K562 (cell line): Measurements from ENCODE around the gene FSTL3.

Experiments used
- CTCF ChIP-seq, 3 experiments: IDR thresholded peaks in 2 of 3; conservative IDR thresholded peaks in 1 of 3; 2 replicates each; pipeline ENCODE4 v1.5.1; 2011 to 2012; ENCODE audit warnings: low read length in 3 of 3, mild to moderate bottlenecking in 3 of 3, control low read depth in 2 of 3, improper control_type of control experiment in 1 of 3, inconsistent platforms in 1 of 3, low read depth in 1 of 3, mixed read lengths in 1 of 3, moderate library complexity in 1 of 3; ENCODE audit not compliant: insufficient read depth in 2 of 3
- NR2C2 ChIP-seq, 2 experiments: fragments of 200-800 bp in 1 of 2; sonication (Bioruptor generic) in 1 of 2; sonication (generic) in 1 of 2; formaldehyde crosslinking in 1 of 2; IDR thresholded peaks; 2 replicates each; pipeline versions ENCODE4 v1.6.1 to v1.8.0; 2016 to 2022; ENCODE audit warnings: mild to moderate bottlenecking in 1 of 2, missing compliant biosample characterization in 1 of 2, missing genetic modification characterization in 1 of 2, missing genetic modification reagents in 1 of 2
- ZNF707 ChIP-seq: fragments of 250-450 bp; sonication (Bioruptor Pico); conservative IDR thresholded peaks from 2 replicates; pipeline ENCODE4 v1.8.0; 2022; ENCODE audit warnings: inconsistent platforms, mild to moderate bottlenecking, moderate library complexity
- TF ChIP-seq, protein P1 (sequence below), 2 experiments: fragments of 450-650 bp in 1 of 2; sonication (generic) in 1 of 2; formaldehyde crosslinking; conservative IDR thresholded peaks; 2 replicates each; pipeline versions ENCODE4 v1.4.0 to v1.8.1; 2020 to 2022; ENCODE audit warnings: mild to moderate bottlenecking in 1 of 2, missing genetic modification reagents in 1 of 2
- TF ChIP-seq, protein P2 (sequence below): fragments of 250-450 bp; sonication (Bioruptor Pico); IDR thresholded peaks from 2 replicates; pipeline ENCODE4 v1.5.0; 2020; ENCODE audit warnings: mild to moderate bottlenecking, borderline replicate concordance
- TF ChIP-seq, protein P3 (sequence below): fragments of 250-450 bp; sonication (Bioruptor Pico); IDR thresholded peaks from 2 replicates; pipeline ENCODE4 v1.4.0; 2020; ENCODE audit warnings: borderline replicate concordance

DNA sequence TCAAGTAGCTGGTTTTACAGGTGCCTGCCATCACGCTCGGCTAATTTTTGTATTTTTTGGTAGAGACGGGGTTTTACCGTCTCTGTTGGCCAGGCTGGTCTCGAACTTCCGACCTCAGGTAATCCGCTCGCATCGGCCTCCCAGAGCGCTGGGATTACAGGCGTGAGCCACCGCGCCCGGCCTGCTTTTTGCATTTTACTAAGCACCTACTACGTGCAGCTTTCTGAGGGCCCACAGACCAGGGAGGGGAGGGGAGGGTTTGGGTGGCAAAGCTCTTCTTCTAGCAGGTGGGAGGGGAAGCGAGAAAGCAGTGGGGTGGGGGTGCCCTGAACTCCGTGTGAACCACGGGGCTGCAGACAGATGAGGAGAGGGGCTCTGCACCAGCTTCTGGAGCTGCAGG is 47.5 kb downstream of the FSTL3 start:
- TF ChIP-seq, protein P1, sequence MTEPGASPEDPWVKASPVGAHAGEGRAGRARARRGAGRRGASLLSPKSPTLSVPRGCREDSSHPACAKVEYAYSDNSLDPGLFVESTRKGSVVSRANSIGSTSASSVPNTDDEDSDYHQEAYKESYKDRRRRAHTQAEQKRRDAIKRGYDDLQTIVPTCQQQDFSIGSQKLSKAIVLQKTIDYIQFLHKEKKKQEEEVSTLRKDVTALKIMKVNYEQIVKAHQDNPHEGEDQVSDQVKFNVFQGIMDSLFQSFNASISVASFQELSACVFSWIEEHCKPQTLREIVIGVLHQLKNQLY (CRISPR knock-in tag; conservative IDR thresholded peaks at IDR 0.05): no peak
- TF ChIP-seq NR2C2 (CRISPR knock-in tag; IDR thresholded peaks at IDR 0.05) (no peak), NR2C2 (tag; IDR thresholded peaks at IDR 0.05) (no peak), CTCF (IDR thresholded peaks at IDR 0.05 in 2 of 3, conservative IDR thresholded peaks at IDR 0.05 in 1 of 3; ENCODE audit: insufficient read depth in 2 of 3, low read depth in 1 of 3, low read length in 3 of 3) (no peak), ZNF707 (CRISPR knock-in tag) (no peak)
- TF ChIP-seq, protein P2, sequence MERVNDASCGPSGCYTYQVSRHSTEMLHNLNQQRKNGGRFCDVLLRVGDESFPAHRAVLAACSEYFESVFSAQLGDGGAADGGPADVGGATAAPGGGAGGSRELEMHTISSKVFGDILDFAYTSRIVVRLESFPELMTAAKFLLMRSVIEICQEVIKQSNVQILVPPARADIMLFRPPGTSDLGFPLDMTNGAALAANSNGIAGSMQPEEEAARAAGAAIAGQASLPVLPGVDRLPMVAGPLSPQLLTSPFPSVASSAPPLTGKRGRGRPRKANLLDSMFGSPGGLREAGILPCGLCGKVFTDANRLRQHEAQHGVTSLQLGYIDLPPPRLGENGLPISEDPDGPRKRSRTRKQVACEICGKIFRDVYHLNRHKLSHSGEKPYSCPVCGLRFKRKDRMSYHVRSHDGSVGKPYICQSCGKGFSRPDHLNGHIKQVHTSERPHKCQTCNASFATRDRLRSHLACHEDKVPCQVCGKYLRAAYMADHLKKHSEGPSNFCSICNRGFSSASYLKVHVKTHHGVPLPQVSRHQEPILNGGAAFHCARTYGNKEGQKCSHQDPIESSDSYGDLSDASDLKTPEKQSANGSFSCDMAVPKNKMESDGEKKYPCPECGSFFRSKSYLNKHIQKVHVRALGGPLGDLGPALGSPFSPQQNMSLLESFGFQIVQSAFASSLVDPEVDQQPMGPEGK (CRISPR knock-in tag): no peak
- TF ChIP-seq, protein P3, sequence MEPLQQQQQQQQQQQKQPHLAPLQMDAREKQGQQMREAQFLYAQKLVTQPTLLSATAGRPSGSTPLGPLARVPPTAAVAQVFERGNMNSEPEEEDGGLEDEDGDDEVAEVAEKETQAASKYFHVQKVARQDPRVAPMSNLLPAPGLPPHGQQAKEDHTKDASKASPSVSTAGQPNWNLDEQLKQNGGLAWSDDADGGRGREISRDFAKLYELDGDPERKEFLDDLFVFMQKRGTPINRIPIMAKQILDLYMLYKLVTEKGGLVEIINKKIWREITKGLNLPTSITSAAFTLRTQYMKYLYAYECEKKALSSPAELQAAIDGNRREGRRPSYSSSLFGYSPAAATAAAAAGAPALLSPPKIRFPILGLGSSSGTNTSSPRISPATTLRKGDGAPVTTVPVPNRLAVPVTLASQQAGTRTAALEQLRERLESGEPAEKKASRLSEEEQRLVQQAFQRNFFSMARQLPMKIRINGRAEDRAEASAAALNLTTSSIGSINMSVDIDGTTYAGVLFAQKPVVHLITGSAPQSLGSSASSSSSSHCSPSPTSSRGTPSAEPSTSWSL (CRISPR knock-in tag): no peak
